Hepatocyte (in vitro differentiated cells): ENCODE results near the gene IPP. TPM values are rescaled to one million over a fixed set of nuclear protein-coding genes. Genes with fewer than 3 reads are reported as not detected.

Experiments used
- DNase-seq: peaks from one replicate; pipeline ENCODE4 v3.0.0-alpha.2; 2016; ENCODE audit warnings: low spot score
- H2AFZ ChIP-seq: fragments of 200-600 bp; sonication (generic); 2 replicates; pipeline ENCODE4 v1.6.0; 2016; ENCODE audit warnings: antibody characterized with exemption, mild to moderate bottlenecking
- H3K27ac ChIP-seq: fragments of 200-600 bp; sonication (generic); 2 replicates; pipeline ENCODE4 v1.5.1; 2016; ENCODE audit warnings: mild to moderate bottlenecking
- H3K27me3 ChIP-seq: fragments of 200-600 bp; sonication (generic); 2 replicates; pipeline ENCODE4 v1.6.1; 2016
- H3K36me3 ChIP-seq: fragments of 200-600 bp; sonication (generic); replicated peaks from 2 replicates; pipeline ENCODE4 v1.5.1; 2016; ENCODE audit warnings: low read depth; ENCODE audit not compliant: insufficient read depth
- H3K4me1 ChIP-seq: fragments of 200-600 bp; sonication (generic); 2 replicates; pipeline ENCODE4 v1.5.1; 2016; ENCODE audit warnings: mild to moderate bottlenecking, moderate library complexity; ENCODE audit not compliant: insufficient read depth
- H3K4me2 ChIP-seq: fragments of 200-600 bp; sonication (generic); 2 replicates; pipeline ENCODE4 v1.6.0; 2016
- H3K4me3 ChIP-seq: fragments of 200-600 bp; sonication (generic); 2 replicates; pipeline ENCODE4 v1.5.1; 2016; ENCODE audit warnings: mild to moderate bottlenecking
- H3K79me2 ChIP-seq: fragments of 200-600 bp; sonication (generic); 2 replicates; pipeline ENCODE4 v1.6.0; 2017; ENCODE audit warnings: mild to moderate bottlenecking
- H3K9me2 ChIP-seq: fragments of 200-600 bp; sonication (generic); replicated peaks from 2 replicates; pipeline ENCODE4 v1.6.0; 2017; ENCODE audit warnings: mild to moderate bottlenecking; ENCODE audit not compliant: insufficient read depth
- H3K9me3 ChIP-seq: fragments of 200-600 bp; sonication (generic); 2 replicates; pipeline ENCODE4 v1.5.1; 2016; ENCODE audit warnings: low read depth, mild to moderate bottlenecking
- H4K20me1 ChIP-seq: fragments of 200-600 bp; sonication (generic); 2 replicates; pipeline ENCODE4 v1.6.0; 2016; ENCODE audit warnings: mild to moderate bottlenecking; ENCODE audit not compliant: insufficient read depth, poor library complexity, severe bottlenecking
- EZH2 ChIP-seq: fragments of 200-600 bp; sonication (generic); IDR thresholded peaks from 2 replicates; pipeline ENCODE4 v1.6.1; 2016; ENCODE audit warnings: antibody characterized with exemption, mild to moderate bottlenecking, borderline replicate concordance
- EZH2phosphoT487 ChIP-seq: fragments of 200-600 bp; sonication (generic); IDR thresholded peaks from one replicate; pipeline ENCODE4 v1.6.1; 2018; ENCODE audit warnings: antibody characterized with exemption, mild to moderate bottlenecking, low read depth, moderate library complexity; ENCODE audit not compliant: unreplicated experiment, severe bottlenecking
- WGBS: methylation state at CpG from one replicate; pipeline ENCODE4 v1.1.6; 2016; ENCODE audit warnings: low lambda C conversion rate; ENCODE audit errors: missing lambda C conversion rate; 5-methylcytosine and 5-hydroxymethylcytosine counted together
- polyA plus RNA-seq: library from polyadenylated mRNA; unstranded; fragments of >200 nt; fragmentation: Nextera tagmentation; extraction: Ambion mirVana; gene quantifications from 2 replicates; pipeline ENCODE4 v1.2.1, GENCODE V29; 2016
- total RNA-seq: library from RNA; depleted of rRNA; stranded (reverse); fragments of >200 nt; gene quantifications from 2 replicates; pipeline ENCODE4 v1.2.3, GENCODE V29; 2014
- TF ChIP-seq, protein P1 (sequence below): fragments of 200-600 bp; sonication (generic); IDR thresholded peaks from 2 replicates; pipeline ENCODE4 v1.5.1; 2016; ENCODE audit warnings: antibody characterized with exemption, mild to moderate bottlenecking; ENCODE audit not compliant: poor library complexity

The IPP gene
- total and polyA plus RNA-seq, 2 experiments from 2014 or later: 10.0 to 15.3 TPM

DNA sequence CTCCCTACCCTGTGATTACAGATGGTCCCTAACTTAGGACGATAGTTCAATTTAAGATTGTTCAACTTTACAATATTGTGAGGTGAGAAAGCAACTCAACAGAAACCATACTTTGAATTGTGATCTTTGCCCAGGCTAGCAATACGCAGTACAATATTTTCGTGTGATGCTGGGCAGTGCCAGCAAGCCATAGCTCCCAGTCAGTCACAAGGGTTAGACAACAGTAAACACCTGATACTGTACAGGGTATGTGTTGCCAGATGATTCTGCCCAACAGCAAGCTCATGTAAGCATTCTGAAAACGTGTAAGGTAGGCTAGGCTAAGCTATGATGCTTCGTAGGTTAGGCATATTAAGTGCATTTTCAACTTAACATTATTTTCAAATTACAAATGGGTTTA lies 76.0 kb downstream of the IPP start:
- WGBS: 92% methylated on average over 5 of the region's 5 CpGs
- TF ChIP-seq EZH2phosphoT487 (no peak), EZH2 (no peak)
- TF ChIP-seq, protein P1, sequence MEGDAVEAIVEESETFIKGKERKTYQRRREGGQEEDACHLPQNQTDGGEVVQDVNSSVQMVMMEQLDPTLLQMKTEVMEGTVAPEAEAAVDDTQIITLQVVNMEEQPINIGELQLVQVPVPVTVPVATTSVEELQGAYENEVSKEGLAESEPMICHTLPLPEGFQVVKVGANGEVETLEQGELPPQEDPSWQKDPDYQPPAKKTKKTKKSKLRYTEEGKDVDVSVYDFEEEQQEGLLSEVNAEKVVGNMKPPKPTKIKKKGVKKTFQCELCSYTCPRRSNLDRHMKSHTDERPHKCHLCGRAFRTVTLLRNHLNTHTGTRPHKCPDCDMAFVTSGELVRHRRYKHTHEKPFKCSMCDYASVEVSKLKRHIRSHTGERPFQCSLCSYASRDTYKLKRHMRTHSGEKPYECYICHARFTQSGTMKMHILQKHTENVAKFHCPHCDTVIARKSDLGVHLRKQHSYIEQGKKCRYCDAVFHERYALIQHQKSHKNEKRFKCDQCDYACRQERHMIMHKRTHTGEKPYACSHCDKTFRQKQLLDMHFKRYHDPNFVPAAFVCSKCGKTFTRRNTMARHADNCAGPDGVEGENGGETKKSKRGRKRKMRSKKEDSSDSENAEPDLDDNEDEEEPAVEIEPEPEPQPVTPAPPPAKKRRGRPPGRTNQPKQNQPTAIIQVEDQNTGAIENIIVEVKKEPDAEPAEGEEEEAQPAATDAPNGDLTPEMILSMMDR: no peak
- no peak overlapping the region for H3K4me3 ChIP-seq
- H3K36me3 ChIP-seq: no peaks in the 10 kb centered on the region
- DNase-seq: no peak
- H4K20me1 ChIP-seq: peaks cover 97% of the 10 kb centered on the region
- no peaks in the 10 kb centered on the region for H3K9me2 ChIP-seq
- H3K4me1 ChIP-seq: peaks cover 33% of the 10 kb centered on the region
- H3K27me3 ChIP-seq: no peaks in the 10 kb centered on the region
- H3K27ac ChIP-seq: no peak overlapping the region
- no peak overlapping the region for H3K4me2 ChIP-seq
- H3K9me3 ChIP-seq: no peaks in the 10 kb centered on the region
- no peak overlapping the region for H2AFZ ChIP-seq
- peaks cover 100% of the 10 kb centered on the region for H3K79me2 ChIP-seq

- Histone ChIP-seq H3K9me3 (no peaks in the 10 kb centered on the region), H3K4me1 (peaks cover 33% of the 10 kb centered on the region), H3K27ac (no peak overlapping the region), H3K27me3 (no peaks in the 10 kb centered on the region), H2AFZ (no peak overlapping the region), H3K79me2 (peaks cover 100% of the 10 kb centered on the region), H4K20me1 (peaks cover 97% of the 10 kb centered on the region), H3K4me2 (no peak overlapping the region), H3K36me3 (no peaks in the 10 kb centered on the region), H3K4me3 (no peak overlapping the region), H3K9me2 (no peaks in the 10 kb centered on the region)
- no peak for DNase-seq
- WGBS: 89% methylated on average over 4 of the region's 4 CpGs
- TF ChIP-seq, protein P1: no peak
- TF ChIP-seq EZH2 (no peak), EZH2phosphoT487 (no peak)
These were observed 76.5 kb downstream of the IPP start for GRCh38 chr1:45673956-45674355.

GRCh38 chr1:45669859-45670655 lies 80.4 kb downstream of the IPP start:
- Histone ChIP-seq H3K27ac (peak overlapping the region; percentile 1), H3K36me3 (no peaks in the 10 kb centered on the region), H3K9me3 (no peaks in the 10 kb centered on the region), H3K9me2 (no peaks in the 10 kb centered on the region), H3K4me2 (no peak overlapping the region), H4K20me1 (peaks cover 95% of the 10 kb centered on the region), H3K27me3 (no peaks in the 10 kb centered on the region), H3K4me3 (no peak overlapping the region), H3K79me2 (peaks cover 100% of the 10 kb centered on the region), H2AFZ (no peak overlapping the region), H3K4me1 (peaks cover 20% of the 10 kb centered on the region)
- DNase-seq: no peak
- TF ChIP-seq, protein P1: no peak
- TF ChIP-seq EZH2: no peak
- no peak for TF ChIP-seq EZH2phosphoT487
- 78% methylated on average over 6 of the region's 6 CpGs for WGBS
